Activated CD4-positive, alpha-beta T cell treated with anti-CD3 and anti-CD28 coated beads, Interleukin-10, Interleukin-2, amounts not matched to agents 100 ng/mL and 50 ng/mL, durations not matched to agents 16 hours and 8 hours (primary cell): ENCODE measurements around the gene SLCO1B3.
"Not testable (repeated sequence)": the region's sequence is repeated elsewhere in the genome, so short reads cannot be mapped to it uniquely, and the experiment has no call there.

ENCODE experiments used
- DNase-seq: peaks from one replicate; pipeline ENCODE4 v3.0.0-alpha.2; 2020

Gene SLCO1B3, protein sequence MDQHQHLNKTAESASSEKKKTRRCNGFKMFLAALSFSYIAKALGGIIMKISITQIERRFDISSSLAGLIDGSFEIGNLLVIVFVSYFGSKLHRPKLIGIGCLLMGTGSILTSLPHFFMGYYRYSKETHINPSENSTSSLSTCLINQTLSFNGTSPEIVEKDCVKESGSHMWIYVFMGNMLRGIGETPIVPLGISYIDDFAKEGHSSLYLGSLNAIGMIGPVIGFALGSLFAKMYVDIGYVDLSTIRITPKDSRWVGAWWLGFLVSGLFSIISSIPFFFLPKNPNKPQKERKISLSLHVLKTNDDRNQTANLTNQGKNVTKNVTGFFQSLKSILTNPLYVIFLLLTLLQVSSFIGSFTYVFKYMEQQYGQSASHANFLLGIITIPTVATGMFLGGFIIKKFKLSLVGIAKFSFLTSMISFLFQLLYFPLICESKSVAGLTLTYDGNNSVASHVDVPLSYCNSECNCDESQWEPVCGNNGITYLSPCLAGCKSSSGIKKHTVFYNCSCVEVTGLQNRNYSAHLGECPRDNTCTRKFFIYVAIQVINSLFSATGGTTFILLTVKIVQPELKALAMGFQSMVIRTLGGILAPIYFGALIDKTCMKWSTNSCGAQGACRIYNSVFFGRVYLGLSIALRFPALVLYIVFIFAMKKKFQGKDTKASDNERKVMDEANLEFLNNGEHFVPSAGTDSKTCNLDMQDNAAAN

GRCh38 chr12:20810487-20810886 is at the start of gene SLCO1B3:
TSS of gene SLCO1B3 (plus strand) at chr12:20810705. CDS start at chr12:20815739, 5,034 bp downstream.
- no peak for DNase-seq

- no peak for DNase-seq
Measured at GRCh38 chr12:20777420-20777819, 33.1 kb upstream of the SLCO1B3 start.

GRCh38 chr12:20778969-20779368 is 31.5 kb upstream of the SLCO1B3 start:
- DNase-seq = no peak

- not testable (repeated sequence) for DNase-seq
Measured at GRCh38 chr12:20779971-20780370, 30.5 kb upstream of the SLCO1B3 start.

- DNase-seq = not testable (repeated sequence)
Measured at GRCh38 chr12:20783796-20784357, 26.6 kb upstream of the SLCO1B3 start.

- DNase-seq = no peak
Measured at GRCh38 chr12:20792971-20793370, 17.5 kb upstream of the SLCO1B3 start.

GRCh38 chr12:20798554-20798953 is 12.0 kb upstream of the SLCO1B3 start:
- DNase-seq = no peak

- DNase-seq = no peak
Measured at GRCh38 chr12:20800160-20800559, 10.3 kb upstream of the SLCO1B3 start.

DNA sequence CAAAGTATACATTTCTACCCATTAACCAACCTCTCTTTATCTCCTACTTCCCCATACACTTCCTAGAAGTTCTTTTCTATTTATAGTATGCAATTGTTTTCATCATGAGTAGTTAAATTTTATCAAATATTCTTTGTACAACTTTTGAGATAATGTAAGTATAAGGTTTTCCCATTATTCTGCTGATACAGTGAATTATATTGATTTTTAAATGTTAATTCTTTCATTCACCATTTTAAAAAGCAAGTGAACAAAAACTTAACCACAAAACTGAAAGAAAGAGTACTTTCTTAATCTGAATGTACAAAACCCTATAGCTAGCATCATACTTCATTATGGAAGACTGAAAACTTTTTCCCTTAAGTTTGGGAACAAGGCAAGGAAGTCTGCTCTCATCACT is 9.5 kb upstream of the SLCO1B3 start:
- DNase-seq = no peak

DNA sequence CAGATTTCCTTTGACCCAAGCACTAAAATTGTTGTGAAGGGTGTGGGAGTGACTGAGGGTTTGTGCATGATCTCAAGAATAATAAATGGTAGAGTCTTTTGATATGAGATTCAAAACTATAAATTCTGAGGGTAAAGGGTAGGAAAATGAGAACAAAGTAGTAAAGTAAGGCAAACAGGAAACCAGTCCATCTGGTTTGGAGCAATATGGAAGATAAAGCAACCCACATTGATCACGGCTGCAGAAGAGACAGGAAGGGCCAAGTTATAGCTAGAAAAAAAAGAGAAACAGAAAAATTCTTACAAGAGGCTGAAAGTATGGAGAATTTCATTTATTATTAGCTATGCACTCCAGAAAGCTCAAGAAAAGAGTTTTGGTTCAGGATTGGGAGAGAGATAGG is 4.6 kb upstream of the SLCO1B3 start:
- no peak for DNase-seq

- DNase-seq = no peak
Measured at GRCh38 chr12:20807192-20808080, 3.1 kb upstream of the SLCO1B3 start.

- no peak for DNase-seq
Measured at GRCh38 chr12:20808521-20808920, 2.0 kb upstream of the SLCO1B3 start.

- DNase-seq = no peak
Measured at GRCh38 chr12:20815574-20815973, 5.1 kb downstream of the SLCO1B3 start.

GRCh38 chr12:20822415-20822814 is 11.9 kb downstream of the SLCO1B3 start:
- no peak for DNase-seq

DNA sequence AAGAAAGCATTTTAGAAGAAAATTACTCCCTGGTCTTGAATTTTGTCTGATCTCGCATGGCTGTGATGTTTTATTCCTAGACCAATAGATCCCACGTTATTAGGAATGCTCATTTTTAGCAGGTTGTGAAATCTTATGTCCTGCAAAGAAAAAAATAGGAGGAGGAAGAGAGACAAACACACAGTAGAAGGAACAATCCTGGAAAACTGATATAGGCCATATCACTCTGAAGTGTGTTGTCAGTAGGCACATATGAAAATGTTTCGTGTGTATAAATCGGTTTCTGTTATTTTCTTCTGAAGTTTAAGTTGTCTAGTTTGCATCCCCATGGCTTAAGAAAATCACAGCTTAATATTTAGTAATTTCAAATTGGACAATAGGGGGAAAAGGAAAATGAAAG is 12.4 kb downstream of the SLCO1B3 start:
- no peak for DNase-seq

GRCh38 chr12:20829919-20830318 is 19.4 kb downstream of the SLCO1B3 start:
- DNase-seq = no peak

DNA sequence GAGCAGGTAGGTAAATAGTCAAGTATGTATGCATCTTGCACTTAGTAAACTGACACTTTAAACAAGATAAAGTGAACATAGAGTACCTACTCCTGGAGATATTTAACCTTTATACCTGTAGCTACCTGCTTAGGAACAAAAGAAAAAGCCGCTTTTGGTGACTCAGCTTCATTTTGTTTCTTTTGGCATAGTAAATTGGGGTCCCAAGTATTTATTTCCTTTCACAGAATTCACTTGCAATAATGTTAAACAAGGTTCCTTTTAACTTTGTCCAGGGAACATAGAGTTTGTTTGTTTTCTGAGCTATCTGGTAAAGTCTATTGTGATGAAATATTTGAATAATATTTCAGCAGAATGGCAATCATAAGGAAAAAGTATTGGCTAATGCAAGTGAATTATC is 20.0 kb downstream of the SLCO1B3 start:
- no peak for DNase-seq

DNA sequence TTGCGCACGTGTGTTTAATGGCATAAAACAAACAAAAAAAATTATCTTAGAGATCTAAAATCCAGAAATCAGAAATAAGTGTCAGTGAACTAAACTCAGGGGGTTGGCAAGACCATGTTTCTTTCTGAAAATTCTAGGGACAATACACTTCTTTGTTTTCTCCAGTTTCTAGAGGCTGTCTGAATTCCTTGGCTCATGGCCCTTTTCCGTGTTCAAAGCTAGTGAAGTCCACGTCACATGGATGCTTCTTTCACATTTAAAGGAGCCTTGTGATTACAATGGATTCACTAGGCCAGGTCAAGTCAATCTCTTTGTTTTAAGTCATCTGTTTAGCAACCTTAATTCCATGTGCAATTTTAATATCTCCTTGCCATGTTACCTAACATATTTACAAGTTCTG is 22.4 kb downstream of the SLCO1B3 start:
- no peak for DNase-seq

GRCh38 chr12:20852649-20853048 is 42.1 kb downstream of the SLCO1B3 start:
- no peak for DNase-seq

- no peak for DNase-seq
Measured at GRCh38 chr12:20863056-20863455, 52.6 kb downstream of the SLCO1B3 start.

- DNase-seq = no peak
Measured at GRCh38 chr12:20865873-20866272, 55.4 kb downstream of the SLCO1B3 start.

DNA sequence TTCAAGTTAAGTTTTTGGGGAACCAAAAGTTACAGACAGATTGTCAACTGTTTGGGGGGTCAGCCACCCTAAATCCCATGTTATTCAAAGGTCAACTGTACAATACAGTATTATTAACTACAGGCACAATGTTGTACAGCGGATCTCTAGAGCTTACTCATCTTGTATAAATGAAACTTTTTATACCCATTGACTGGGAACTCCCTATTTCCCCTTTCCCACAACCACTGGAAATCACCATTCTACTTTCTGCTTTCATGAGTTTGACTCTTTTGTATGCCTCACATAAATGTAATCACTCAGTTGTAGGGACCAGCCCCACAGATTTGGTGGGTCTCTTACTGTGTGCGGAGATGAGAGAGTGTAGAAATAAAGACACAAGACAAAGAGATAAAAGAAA is 57.8 kb downstream of the SLCO1B3 start:
- no peak for DNase-seq

DNA sequence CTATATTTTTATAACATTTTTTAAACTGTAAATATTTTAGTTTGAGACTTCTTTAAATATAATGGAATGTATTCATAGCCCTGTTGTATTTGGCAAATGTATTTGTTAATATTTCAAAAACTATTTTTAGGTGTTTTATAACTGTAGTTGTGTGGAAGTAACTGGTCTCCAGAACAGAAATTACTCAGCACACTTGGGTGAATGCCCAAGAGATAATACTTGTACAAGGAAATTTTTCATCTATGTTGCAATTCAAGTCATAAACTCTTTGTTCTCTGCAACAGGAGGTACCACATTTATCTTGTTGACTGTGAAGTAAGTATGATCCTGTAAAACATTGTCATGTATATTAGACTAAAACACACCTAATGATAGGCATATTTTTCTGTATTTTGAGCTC is 72.8 kb downstream of the SLCO1B3 start:
- no peak for DNase-seq
